GM19395 (cell line): ENCODE results near the gene VPS39.

ENCODE experiments used
- ATAC-seq: cut with Tn5 transposase; IDR thresholded peaks from one replicate; pipeline ENCODE4 v1.9.1; 2021; ENCODE audit warnings: mild to moderate bottlenecking, moderate library complexity; ENCODE audit not compliant: unreplicated experiment

The VPS39 gene

DNA sequence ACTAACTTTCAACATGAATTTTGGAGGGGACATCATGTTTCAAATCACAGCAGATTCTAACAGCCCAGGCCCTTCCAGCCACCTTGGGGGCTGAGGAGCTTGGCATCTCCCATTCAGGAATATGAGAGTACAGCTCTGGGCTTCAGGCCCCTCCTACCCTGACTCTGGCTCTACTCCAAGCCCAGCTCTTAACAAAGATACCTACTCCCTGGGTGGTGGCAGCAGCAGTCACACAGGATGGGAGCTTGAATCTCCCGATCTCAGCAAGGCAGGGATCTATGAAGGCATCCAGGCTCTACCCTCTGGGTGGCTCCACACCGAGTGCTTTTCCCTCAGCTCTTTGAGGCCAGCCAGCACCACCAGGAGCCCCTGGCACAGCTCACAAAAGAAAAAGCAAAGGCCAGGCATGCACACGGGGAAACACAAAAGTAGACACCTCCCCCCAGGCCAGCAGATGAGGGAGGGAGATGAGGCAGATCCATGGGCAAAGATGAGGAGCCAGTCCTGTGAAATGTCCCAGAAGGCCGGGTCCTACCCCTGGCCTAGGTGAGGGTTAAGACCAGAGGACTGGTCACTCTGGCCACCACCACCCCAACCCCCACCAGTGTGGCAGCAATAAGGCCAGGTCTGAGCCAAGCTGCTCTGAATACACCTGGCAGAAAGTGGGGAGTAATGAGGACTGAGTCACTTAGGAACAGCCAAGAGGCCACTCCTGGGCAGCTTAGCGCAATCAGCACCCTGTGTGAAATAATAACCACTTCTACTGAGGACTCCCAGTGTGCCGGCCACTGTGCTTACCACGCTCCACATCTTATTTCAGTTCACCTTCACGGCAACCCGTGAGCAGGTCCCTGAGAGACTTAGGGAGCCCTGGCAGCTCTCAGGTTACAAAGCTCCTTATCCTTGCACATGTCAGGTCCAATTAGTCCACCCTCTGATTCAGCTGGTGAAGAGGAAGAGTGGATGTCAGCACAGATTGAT, 76.0 kb downstream of the VPS39 start:
- ATAC-seq: no peak

DNA sequence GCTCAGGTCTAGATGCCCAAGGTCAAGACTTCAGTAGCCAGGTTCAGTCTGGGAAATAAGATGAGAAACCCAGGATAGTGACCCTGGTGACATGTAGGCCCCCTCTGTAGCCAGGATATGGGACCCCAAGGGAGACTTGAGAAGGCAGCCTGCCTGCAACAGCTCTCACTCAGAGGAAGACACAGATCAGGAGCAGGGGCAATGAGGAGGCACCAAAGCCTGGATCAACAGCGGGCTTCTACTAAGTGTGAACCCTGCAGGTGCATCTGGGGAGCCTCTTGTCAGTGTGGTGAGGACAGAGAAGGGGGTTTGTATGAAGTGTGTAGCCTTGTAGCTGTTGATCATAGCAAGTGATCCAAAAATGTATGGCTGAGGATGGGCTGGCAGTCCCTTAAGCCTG, 77.1 kb downstream of the VPS39 start:
- no peak for ATAC-seq

DNA sequence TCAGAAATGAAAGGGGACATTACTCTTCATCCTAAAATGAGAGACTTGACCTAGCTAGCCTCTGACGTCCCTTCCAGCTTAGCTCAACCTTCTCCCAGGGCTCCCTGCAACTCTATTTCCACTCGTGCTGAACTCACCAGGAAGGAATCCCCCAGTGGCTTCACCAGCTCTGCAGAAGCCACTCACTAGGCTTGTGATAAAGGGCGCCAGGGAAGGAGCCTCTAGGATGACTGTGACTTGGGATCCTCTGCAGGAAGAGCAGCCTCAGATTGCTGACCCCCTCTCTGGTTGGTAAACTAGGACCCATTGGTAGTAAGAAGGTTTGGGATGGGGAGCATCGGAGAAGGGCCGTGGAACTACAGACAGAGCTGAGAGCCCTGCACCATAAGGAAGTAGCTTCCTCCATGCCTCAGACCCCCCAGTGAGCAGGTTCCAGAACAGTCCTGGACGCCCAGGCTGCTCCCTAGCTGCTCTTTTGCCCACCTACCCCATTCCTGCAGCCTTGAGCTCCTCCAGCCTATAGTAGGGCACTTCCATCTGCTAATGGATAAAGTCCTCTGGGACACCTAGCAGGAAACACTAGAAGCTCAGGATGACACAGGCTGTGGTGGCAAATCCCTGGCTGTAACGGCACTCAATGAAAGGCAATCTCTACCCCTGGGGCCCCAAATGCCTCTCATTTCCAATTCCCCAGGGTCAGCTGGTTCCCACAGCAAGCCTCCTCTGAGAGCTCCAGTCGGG, 77.7 kb downstream of the VPS39 start:
- no peak for ATAC-seq

DNA sequence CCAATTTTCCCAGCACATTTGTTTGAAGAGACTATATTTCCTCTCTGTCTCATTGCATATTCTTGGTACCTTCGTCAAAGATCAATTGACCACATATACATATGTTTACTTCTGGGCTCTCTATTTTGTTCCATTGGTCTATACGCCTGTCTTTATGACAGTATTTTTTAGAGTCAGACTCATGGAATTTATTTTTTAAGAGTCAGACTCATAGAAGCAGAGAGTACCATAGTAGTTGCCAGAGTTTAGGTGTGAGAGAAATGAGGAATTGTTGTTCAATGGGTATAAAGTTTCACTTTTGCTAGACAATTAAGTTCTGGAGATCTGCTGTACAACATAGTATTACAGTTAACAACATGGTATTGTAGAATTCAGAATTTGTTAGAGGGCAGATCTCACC, 78.7 kb downstream of the VPS39 start:
- no peak for ATAC-seq

DNA sequence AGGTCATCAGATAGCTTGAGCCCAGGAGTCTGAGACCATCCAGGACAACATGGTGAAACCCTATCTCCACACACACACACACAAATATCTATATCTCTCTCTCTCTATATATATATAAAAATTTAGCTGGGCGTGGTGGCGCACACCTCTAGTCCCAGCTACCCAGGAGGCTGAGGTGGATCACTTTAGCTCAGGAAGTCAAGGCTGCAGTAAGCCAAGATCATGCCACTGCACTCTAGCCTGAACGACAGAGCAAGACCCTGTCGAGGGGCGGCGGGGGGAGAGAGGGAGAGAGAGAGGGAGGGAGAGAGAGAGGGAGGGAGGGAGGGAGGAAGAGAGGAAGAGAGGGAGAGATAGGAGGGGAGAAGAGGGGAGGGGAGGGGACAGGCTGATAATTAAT, 79.6 kb downstream of the VPS39 start:
- ATAC-seq: no peak

DNA sequence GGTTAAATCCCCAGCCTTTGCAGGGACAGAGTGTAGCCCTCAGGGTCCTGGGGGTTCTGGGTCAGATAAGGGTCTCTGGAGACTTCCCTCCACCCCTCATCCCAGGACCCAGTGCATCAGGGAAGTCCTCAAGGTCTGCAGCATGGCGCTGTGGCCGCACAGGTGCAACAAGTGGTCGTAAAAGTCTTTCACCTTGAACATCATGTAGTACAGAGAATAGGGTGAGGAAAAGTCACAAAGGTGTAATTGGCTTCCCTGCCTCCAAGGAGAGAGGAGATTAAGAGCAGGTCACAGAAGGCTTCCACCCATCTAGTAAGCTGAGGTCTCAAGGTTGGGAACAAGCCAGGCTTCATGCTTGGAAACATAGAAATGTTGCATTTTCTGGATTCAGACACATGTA, 84.6 kb downstream of the VPS39 start:
- no peak for ATAC-seq

DNA sequence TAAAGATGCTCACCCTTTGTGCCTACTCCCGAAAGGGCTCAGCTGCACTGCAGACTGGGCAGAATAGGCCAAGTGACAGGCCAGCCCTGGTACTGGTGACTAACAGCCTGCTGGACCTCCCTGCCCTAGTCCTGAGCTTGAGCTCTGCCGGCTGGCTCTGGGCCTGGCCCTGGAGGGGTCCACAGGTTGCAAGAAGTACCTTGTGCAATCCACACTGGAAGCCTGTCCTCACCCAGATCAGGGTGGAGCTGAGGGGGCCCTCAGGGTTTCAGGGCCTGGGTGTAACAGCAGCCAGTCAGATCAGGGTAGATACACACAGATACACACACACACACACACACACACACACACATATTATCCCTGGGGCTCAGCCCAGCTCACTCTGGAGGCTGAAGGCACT, 86.4 kb downstream of the VPS39 start:
- ATAC-seq: no peak

DNA sequence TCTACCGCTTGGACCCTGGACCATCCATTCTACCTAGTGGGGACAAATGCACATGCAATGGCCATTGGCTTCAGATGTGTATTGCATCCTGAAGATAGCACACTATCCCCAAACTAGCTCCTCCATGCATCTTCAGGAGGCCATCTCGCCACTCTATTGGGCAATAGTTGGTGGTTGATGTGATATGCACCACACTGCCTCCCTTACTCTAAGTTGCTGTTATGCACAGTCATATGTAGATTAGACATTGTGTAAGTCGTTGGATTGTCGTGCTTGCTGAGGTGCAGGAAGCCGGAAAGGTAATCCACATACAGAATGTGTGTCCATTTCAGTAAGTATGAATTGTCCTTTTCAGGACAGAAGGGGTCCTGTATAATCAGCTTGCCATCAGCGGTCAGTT, 87.1 kb downstream of the VPS39 start:
- ATAC-seq: no peak

DNA sequence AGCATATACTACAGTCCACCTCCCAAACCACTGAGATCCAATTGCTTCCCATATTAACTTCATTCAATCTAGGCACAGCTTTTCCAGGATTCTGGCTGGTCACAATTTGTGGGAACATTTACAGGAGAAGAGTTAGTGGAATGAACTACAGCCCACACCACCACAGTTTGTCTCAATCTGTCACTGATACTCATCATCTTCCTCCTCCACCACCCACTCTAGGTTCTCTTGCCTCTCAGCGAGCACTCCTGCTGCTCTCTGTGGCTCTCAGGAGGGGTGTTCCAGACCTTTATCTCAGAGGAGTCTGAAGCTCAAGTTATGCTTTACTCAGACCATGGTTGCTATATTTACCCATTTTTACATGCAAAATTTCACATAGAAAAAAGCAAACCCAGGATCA, 87.8 kb downstream of the VPS39 start:
- ATAC-seq: no peak

DNA sequence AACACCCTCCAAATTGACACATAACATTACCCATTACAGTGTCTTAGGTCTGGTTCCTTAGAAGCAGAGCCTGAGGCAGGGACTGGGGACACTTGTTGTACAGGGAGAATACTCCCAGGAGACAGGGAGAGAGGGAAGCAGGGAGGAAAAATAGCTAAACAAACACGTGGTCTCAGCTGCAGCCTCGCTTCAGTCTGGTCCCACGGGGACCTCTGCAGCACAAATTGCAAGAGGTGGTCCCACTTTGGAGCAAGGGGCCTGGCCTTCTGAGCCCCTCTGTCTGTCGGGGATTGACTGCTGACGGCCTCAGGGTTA, 88.7 kb downstream of the VPS39 start:
- ATAC-seq: no peak

DNA sequence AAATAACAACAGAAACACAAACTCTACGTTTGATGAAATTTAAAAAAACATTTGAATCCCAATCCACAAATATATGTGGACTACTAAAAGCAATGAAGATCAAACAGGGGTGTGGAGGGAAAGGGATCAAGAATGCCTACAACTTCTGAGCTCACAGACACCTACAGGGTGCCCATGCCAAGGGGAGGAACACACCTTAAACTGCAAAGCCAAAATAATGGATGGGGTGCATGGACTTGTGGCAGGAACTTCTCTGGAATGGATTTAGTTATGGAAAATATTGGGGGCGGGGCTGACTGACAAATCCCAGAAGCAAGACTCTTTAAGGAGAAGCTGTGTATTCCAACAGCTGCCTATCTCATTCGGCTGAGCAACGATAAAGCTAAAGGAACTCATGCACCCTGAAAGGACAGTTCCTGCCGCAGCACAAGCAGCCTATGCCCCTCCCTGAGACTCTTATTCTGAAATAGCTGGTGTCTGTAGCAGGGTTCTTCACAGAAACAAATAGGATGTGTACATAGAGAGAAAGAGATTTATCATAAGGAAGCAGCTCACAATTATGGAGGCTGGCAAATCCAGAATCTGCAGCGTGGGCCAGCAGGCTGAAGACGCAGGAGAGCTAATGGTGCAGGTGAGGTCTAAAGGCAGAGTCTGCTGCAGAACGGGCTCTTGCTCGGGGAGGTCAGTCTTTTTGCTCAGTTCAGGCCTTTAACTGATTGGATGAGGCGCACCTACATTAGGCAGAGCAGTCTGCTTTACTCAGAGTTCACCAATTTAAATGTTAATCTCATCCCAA, 89.3 kb downstream of the VPS39 start:
- no peak for ATAC-seq

DNA sequence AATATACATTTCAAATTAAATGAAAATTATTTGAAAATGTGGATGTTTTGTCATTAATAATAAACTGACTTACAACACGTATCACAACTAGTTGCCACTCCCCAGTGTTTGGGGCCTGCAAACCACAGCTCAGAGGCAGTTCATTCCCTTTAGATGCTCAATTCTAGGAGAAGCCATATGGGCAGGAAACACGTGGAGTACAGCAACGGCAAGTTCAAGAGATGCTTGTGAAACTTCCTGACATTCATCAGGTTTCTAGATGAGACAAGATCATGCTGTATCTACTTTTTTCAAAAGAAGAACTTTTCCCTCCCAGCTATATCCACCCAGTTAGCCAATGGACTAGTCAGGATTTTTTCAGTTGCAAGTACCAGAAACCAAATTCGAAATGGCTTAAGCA, 96.2 kb downstream of the VPS39 start:
- ATAC-seq: no peak

DNA sequence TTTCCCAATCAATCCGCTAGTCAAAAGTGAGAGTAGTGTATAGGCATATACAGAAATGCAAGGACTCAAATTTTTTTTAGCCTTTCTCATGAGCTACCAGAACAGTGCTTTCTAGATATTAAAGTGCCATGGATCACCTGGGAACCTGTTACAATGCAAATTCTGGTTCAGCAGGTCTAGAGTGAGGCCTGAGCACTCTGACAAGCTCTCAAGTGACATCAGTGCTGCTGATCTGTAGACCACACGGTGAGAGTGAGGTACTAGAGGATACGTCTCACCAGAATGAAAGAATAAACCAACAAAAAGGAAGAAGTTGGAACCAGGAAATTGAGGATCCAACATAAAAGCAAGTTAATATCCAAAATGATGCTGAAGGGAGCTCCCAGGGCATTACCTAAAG, 97.7 kb downstream of the VPS39 start:
- ATAC-seq: no peak

DNA sequence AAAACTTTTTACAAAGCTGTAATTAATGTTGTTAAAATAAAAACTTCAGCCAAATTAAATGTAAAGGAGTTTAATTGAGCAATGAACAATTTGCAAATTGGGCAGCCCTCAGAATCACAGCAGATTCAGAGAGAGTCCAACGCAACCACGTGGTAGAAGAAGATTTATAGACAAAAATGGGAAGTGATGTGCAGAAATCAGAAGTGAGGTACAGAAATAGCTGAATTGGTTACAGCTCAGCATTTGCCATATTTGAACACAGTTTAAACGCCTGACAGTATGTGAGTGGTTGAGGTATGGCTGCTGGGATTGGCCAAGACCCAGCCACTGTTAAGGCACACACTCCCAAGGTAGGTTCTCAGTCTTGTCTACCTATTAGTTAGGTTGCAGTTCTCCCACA, 99.3 kb downstream of the VPS39 start:
- no peak for ATAC-seq
